IPS DF 6.9 (cell line): ENCODE data around the gene MAN2B2.

Experiments used
- DNase-seq: peaks from one replicate; pipeline ENCODE4 v3.0.0-alpha.2; 2013; ENCODE audit warnings: low read depth, low spot score
- H3K27ac ChIP-seq: one replicate; pipeline ENCODE4 v1.5.1; 2013; ENCODE audit warnings: low read length, control low read depth
- H3K27me3 ChIP-seq: 2 replicates; pipeline ENCODE4 v1.6.1; 2013; ENCODE audit warnings: mild to moderate bottlenecking, low read length; ENCODE audit not compliant: control insufficient read depth, insufficient read depth
- H3K36me3 ChIP-seq: 2 replicates; pipeline ENCODE4 v1.6.1; 2013; ENCODE audit warnings: low read length; ENCODE audit not compliant: control insufficient read depth, insufficient read depth
- H3K4me1 ChIP-seq: 2 replicates; pipeline ENCODE4 v1.6.1; 2013; ENCODE audit warnings: low read length; ENCODE audit not compliant: control insufficient read depth, insufficient read depth
- H3K4me3 ChIP-seq: 2 replicates; pipeline ENCODE4 v1.5.1; 2013; ENCODE audit warnings: mild to moderate bottlenecking, low read length
- H3K9me3 ChIP-seq: 2 replicates; pipeline ENCODE4 v1.6.1; 2013; ENCODE audit warnings: low read length, inconsistent platforms; ENCODE audit not compliant: control insufficient read depth, insufficient read depth
- whole genome bisulfite sequencing: extraction: QIAGEN DNeasy Blood & Tissue Kit; methylation state at CpG from one replicate; pipeline ENCODE4 v1.1.7; 2013; ENCODE audit warnings: mixed read lengths, missing lambda C conversion rate; ENCODE audit not compliant: insufficient read length, insufficient coverage; 5-methylcytosine and 5-hydroxymethylcytosine counted together

MAN2B2 gene

DNA sequence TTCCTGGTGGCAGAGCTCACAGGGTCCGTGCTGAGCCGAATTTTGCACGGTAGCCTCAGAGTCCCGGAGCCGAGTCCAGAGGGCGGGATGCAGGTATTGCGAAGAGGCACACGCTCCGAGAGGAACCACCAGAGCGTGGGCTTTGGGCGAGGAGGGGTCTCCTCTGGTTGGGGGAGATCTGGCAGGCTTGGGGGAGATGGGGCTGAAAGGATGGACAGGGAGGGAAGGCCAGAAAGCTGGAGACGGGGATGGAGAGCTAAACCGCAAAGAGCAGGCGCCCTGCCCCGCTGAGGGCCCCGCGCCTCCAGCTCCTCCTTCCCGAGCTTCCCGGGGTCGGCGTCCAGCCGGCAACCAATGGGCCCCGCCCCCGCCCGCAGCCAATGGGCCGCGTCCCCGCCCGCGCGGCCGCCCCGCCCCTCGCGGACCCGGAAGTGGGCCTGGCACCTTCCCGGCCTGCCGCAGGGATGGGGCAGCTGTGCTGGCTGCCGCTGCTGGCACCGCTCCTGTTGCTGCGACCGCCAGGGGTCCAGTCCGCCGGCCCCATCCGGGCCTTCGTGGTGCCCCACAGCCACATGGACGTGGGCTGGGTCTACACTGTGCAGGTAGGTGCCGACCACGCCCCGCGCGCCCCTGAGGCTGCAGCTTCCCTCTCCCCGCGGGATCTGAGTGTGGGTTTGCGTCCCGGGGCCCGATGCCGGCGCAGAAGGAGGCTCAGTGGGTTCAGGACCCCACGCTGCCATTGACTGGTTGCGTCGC is at the start of gene MAN2B2:
TSS of gene MAN2B2 (plus strand) at position 443 of the 756 bp plus-strand sequence. CDS start at position 465, 22 bp downstream.
- Histone ChIP-seq H3K4me1 (0 out of 2 replicates have a peak, but pooled peaks cover 2% of the 10 kb centered on the region), H3K4me3 (peak within 1 kb of the TSS; percentile 71), H3K36me3 (peaks cover 2% of the 10 kb centered on the region; the same call in 1 of the 2 replicates), H3K9me3 (no peaks in the 10 kb centered on the region), H3K27ac (no peak within 1 kb of the TSS), H3K27me3 (peaks cover 3% of the 10 kb centered on the region; the same call in 1 of the 2 replicates)
- peak; percentile 48 for DNase-seq
- WGBS, result no CpG with 5 or more reads among the region's 62 CpGs

DNA sequence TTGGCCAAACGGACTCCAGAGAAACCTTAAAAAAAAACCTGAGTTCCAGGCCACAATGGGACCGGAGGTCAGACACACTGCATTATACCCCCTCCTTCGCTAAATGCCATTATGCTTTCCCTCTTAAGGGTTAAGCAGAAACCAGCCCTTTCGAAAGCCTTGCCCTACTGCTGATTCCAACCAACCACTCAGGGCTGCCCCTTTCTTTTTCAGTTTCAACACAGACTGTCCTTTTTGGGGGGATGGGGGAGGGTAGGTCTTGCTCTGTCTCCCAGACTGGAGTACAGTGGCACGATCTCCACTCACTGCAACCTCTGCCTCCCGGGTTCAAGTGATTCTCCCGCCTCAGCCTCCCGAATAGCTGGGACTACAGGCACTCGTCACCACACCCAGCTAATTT is 49.5 kb upstream of the MAN2B2 start:
- DNase-seq, result no peak
- WGBS, result no CpG with 5 or more reads among the region's 9 CpGs
- no peaks in the 10 kb centered on the region for H3K36me3 ChIP-seq

DNA sequence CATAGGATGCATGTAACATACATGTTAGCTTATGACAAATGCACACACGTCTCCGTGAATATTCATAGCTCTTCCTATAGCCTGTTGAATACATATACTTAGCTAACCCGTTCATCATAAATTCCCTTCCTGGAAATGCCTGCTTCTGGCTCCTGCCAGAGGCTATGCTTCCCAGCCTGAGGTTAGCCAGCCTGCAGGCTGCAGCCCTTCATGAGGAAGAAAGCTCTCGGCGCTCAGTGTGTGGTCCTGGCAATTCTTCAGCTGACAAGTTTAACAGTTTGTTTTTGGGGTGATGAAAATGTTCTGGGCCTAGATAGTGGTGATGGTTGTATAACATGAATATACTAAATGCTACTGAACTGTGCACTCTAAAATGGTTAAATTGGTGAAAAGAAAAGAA is 48.8 kb upstream of the MAN2B2 start:
- Histone ChIP-seq H3K9me3 (no peaks in the 10 kb centered on the region), H3K27ac (no peak overlapping the region), H3K4me1 (no peaks in the 10 kb centered on the region), H3K36me3 (no peaks in the 10 kb centered on the region), H3K4me3 (no peak overlapping the region), H3K27me3 (no peaks in the 10 kb centered on the region)
- WGBS, result no CpG with 5 or more reads among the region's 5 CpGs
- no peak for DNase-seq

More for the DNA sequence above, 49.5 kb upstream of the MAN2B2 start:
- H3K27ac ChIP-seq, result no peak overlapping the region
- no peak overlapping the region for H3K4me3 ChIP-seq
- no peaks in the 10 kb centered on the region for H3K4me1 ChIP-seq
- no peaks in the 10 kb centered on the region for H3K9me3 ChIP-seq
- H3K27me3 ChIP-seq, result no peaks in the 10 kb centered on the region

DNA sequence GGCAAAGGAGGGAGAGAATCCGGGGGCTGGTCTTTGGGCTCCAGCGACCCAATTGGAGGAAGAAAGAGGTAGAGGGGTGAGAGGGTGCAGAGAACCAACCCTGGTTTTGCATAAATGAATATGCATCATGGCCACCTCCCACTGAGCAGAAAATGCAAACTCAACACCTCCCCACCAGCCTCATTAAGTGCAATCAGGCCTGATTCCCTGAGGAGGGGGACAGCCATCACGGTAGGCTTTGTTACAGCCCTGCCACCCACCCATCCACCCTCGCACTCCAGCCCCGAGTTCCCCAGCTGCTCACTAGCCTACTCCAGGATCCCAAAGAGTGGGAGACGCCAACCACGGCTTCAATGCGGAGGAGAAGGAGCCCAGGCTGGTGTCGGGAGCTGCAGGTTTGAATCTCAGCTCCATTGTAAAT is 48.3 kb upstream of the MAN2B2 start:
- no peaks in the 10 kb centered on the region for H3K9me3 ChIP-seq
- WGBS, result no CpG with 5 or more reads among the region's 9 CpGs

DNA sequence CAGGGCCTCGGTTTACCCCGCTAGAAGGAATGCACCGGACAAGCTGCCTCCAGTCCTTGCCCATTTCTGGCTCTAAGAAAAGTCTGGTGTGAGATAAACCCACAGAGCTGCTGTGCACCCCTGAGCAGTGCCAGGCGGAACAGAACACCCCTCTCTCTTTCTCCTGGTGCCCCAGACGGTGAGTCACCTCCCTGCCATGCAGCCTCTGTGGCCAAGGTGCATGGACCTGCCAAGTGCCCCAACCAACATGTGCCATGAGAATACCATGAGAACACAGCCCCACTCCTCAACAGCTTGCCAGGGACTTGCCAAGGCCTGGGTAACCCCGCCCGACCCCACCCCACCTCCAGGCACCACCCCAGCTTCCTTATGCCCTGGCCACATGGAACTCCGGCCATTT is 47.7 kb upstream of the MAN2B2 start:
- WGBS, result no CpG with 5 or more reads among the region's 8 CpGs
- Histone ChIP-seq H3K4me3 (no peak overlapping the region), H3K27me3 (no peaks in the 10 kb centered on the region)

More for the DNA sequence above, 48.3 kb upstream of the MAN2B2 start:
- no peak for DNase-seq
- no peaks in the 10 kb centered on the region for H3K4me1 ChIP-seq
- H3K4me3 ChIP-seq, result no peak overlapping the region
- no peaks in the 10 kb centered on the region for H3K36me3 ChIP-seq
- no peak overlapping the region for H3K27ac ChIP-seq
- H3K27me3 ChIP-seq, result no peaks in the 10 kb centered on the region

DNA sequence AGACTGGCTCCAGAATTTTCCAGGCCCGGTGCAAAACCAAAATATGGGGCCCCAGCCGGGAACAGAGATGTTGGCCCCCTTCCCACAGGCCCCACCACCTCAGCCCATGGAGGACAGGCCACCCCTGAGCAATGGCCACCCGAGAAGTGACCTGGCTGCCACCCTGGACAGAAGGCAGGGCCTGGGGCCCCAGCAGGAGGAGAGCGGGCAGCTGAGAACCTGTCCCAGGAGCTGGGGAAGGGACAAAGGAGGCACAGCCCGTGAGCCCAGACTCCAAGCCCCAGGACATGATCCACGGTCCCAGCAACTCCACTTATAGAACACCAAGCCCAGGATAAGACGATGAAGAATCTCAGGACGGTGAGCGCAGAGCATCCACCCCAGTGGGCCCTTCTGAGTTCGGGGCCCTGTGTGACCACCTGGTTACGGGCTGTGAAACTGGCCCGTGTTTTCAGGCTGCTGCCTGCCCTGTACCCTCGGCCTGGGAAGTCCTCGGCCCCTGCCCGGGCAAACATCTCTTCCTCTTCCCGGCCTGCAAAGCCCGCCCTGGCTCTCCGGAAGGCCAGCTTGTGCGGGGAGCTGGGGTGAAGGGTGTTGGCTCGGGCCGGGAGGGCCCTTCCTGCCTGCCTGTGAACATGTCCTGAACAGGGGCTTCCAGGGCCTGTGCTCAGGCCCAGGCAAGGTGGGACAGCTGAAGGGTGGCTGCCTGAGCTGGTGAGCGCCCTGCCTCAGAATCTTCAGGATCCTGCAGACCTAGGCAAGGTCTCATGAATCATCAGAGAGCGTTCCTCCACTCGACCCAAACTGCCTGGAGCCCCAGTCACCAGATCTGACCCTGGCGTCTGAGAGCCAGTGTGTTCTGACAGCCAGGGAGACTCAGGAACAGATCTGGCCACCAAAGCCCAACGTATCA is 47.0 kb upstream of the MAN2B2 start:
- WGBS, result no CpG with 5 or more reads among the region's 26 CpGs
- no peaks in the 10 kb centered on the region for H3K4me1 ChIP-seq
- DNase-seq, result no peak
- no peaks in the 10 kb centered on the region for H3K36me3 ChIP-seq
- no peaks in the 10 kb centered on the region for H3K9me3 ChIP-seq
- no peaks in the 10 kb centered on the region for H3K27me3 ChIP-seq
- no peak overlapping the region for H3K27ac ChIP-seq
- no peak overlapping the region for H3K4me3 ChIP-seq

More for the DNA sequence above, 47.7 kb upstream of the MAN2B2 start:
- no peak for DNase-seq
- H3K9me3 ChIP-seq, result no peaks in the 10 kb centered on the region
- no peaks in the 10 kb centered on the region for H3K36me3 ChIP-seq
- H3K27ac ChIP-seq, result no peak overlapping the region
- no peaks in the 10 kb centered on the region for H3K4me1 ChIP-seq

DNA sequence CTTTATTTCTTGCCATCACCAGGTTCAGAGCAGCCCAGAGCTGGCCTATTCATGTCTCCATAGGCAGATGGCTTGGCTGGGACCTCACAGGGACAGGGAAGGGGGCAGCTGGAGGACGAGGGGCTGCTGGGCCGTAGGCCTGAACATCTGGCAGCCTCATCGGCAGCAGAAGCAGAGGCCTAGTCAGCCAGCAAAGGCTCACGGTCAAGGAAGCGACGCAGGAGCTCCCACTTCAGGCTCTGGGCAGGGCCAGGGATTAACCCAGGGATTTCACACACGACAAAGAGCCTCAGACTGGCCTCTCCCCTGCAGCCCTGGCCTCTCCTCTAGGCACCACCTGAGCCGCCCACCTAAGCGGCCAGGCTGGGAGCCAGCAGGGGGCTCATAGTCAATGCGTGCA is 46.0 kb upstream of the MAN2B2 start:
- no peak overlapping the region for H3K4me3 ChIP-seq
- no peak overlapping the region for H3K27ac ChIP-seq
- H3K36me3 ChIP-seq, result no peaks in the 10 kb centered on the region
- DNase-seq, result no peak
- no peaks in the 10 kb centered on the region for H3K9me3 ChIP-seq
- no peaks in the 10 kb centered on the region for H3K27me3 ChIP-seq
- no CpG with 5 or more reads among the region's 10 CpGs for WGBS
- no peaks in the 10 kb centered on the region for H3K4me1 ChIP-seq

DNA sequence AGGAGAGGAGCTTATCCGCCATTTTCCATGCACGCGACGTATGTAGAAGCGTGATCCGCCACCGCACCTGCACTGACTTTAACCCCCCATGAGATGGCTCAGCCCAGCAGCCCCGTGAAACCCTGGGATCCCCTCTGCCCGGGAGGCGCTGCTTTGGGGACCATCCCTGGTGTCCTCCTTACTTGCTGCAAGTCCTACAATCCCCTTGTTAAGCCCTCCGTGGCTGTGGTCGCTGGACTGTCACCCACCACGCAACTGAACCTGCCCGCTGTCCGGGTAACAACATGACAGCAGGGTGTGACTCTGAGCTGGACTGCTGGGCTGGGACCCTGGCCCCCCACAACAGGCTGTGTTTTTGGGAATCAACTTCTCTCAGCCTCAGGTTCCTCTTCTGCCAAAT is 44.7 kb upstream of the MAN2B2 start:
- Histone ChIP-seq H3K27ac (no peak overlapping the region), H3K9me3 (no peaks in the 10 kb centered on the region), H3K4me1 (no peaks in the 10 kb centered on the region; the same call in 1 of the 2 replicates), H3K36me3 (no peaks in the 10 kb centered on the region; the same call in 1 of the 2 replicates), H3K27me3 (no peaks in the 10 kb centered on the region), H3K4me3 (no peak overlapping the region)
- WGBS, result no CpG with 5 or more reads among the region's 15 CpGs
- no peak for DNase-seq

DNA sequence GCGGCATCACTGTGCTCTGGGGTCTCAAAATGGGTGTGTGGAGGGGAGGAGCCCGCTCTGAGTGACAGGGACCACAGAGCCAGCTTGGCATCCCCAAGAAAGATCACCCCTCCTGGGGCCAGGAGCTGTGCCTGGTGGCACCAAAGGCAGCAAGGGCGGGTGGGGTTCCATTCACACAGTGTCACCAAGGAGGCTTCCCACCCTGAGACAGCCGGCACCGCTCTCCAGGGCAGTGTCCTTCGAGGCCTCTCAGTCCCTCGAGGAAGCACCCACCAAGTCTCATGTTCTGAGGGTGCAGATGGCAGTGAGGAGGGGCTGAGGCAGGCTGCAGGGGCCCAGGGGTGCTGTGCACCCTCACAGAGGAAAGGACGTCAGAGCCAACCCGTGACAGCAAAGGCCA is 44.0 kb upstream of the MAN2B2 start:
- Histone ChIP-seq H3K9me3 (no peaks in the 10 kb centered on the region), H3K36me3 (no peaks in the 10 kb centered on the region; the same call in 1 of the 2 replicates), H3K27ac (no peak overlapping the region), H3K4me1 (no peaks in the 10 kb centered on the region; the same call in 1 of the 2 replicates), H3K4me3 (no peak overlapping the region), H3K27me3 (no peaks in the 10 kb centered on the region)
- no peak for DNase-seq
- WGBS, result no CpG with 5 or more reads among the region's 9 CpGs

DNA sequence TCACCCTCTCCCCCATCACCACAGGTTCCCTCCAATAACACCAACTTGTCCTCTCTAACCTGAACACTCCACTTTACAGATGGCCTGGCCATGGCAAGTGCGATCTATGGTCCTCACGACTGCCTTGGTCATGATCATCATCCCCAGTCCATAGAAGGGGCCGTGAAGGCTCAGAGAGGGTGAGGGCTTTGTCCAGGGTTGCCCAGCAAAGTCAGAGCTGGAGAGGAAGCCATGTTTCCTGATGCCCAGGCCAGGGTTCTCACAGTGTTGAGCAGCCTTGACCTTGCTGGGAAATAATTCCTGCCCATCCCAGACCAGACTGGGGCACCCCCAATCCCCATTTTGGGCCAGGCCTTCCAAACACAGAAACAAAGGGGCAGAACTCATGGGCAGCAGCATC is 42.9 kb upstream of the MAN2B2 start:
- no CpG with 5 or more reads among the region's 3 CpGs for WGBS
- H3K4me1 ChIP-seq, result no peaks in the 10 kb centered on the region; the same call in 1 of the 2 replicates
- no peak overlapping the region for H3K27ac ChIP-seq
- no peak overlapping the region for H3K4me3 ChIP-seq
- H3K9me3 ChIP-seq, result no peaks in the 10 kb centered on the region
- no peaks in the 10 kb centered on the region; the same call in 1 of the 2 replicates for H3K36me3 ChIP-seq
- H3K27me3 ChIP-seq, result no peaks in the 10 kb centered on the region
- DNase-seq, result no peak
